Gastrocnemius medialis (tissue), 4 donors: Measurements from ENCODE around the gene ZSCAN26.

Source experiments
- CTCF ChIP-seq, 5 experiments: fragments of 450-650 bp in 3 of 5; fragments of 200-600 bp in 2 of 5; sonication (generic) in 2 of 5; IDR thresholded peaks in 4 of 5; conservative IDR thresholded peaks in 1 of 5; 1 replicate in 4 of 5; 2 replicates in 1 of 5; pipeline ENCODE4 v1.5.1; 2016 to 2019; ENCODE audit warnings: antibody characterized with exemption in 5 of 5, mild to moderate bottlenecking in 3 of 5, moderate library complexity in 3 of 5
- POLR2A ChIP-seq, 2 donors: fragments of 450-650 bp; IDR thresholded peaks; one replicate each; pipeline ENCODE4 v1.6.1; 2017; ENCODE audit warnings: antibody characterized with exemption in 2 of 2, mild to moderate bottlenecking in 2 of 2, moderate library complexity in 2 of 2

GRCh38 chr6:28224131-28225055, 42.5 kb upstream of the ZSCAN26 start:
- no peak for TF ChIP-seq CTCF (IDR thresholded peaks at IDR 0.05 in 4 of 5, conservative IDR thresholded peaks at IDR 0.05 in 1 of 5)
- TF ChIP-seq POLR2A (IDR thresholded peaks at IDR 0.05): no peak
